GM19193 (cell line): ENCODE measurements around the gene FASTKD3.

Experiments
- POLR2A ChIP-seq: IDR thresholded peaks from 4 replicates; pipeline ENCODE4 v1.6.1; 2011; ENCODE audit not compliant: insufficient read depth, insufficient read length; ENCODE audit errors: extremely low read depth

FASTKD3 gene

DNA sequence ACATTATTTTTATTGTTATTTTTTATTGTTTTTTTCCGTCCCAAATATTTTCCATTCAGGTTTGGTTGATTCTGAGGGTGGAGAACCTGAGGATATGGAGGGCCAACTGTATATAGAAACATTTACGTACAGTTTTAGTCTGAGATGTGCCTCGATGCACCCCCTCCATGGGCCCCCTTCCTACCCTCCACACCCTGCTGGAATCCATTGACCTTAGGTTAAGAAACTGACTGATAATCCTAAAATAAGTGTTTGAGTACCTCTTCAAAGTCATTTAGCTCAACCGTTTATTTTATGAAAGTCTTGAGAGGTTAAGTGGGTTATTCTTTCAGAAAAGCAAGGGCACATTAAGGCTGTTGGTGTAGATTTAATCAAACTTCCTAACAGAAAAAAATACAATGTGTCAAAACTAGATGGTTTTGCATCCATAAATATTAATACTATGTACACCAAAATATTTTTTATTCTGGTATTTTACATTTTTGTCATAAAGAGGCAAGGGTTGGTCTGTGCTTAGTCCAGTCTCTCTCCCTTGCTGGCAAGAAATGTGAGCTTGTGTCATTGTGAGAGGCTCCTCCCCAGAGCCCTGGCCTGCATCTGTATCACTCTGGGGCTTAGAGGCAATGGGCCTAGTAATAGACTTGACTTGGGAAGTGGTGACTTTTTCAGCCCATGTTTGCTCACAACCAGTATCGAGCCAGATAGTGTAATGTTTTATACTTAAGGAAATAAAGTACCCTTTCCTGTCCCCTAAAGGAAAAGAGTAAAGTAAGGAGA lies 15.8 kb upstream of the FASTKD3 start:
- no peak for TF ChIP-seq POLR2A

DNA sequence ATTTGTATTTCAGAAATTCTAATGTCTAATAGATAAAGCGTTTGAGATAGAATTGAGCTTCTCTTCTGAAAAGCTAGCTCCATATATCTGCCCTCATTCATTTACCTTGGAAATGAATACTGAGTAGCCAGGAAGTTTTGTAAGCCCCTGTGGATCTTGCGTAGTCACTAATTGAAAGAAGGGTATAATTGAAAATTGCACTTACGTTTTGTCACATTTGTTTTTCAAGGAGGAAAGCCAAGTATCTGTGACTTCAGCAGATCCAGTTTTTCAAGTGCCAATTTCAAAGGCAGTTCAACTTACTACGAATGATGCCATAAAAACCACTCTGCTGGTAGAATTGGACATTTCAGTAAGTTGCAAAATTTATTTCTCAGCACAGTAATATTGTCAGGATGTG lies 14.1 kb upstream of the FASTKD3 start:
- TF ChIP-seq POLR2A = no peak

DNA sequence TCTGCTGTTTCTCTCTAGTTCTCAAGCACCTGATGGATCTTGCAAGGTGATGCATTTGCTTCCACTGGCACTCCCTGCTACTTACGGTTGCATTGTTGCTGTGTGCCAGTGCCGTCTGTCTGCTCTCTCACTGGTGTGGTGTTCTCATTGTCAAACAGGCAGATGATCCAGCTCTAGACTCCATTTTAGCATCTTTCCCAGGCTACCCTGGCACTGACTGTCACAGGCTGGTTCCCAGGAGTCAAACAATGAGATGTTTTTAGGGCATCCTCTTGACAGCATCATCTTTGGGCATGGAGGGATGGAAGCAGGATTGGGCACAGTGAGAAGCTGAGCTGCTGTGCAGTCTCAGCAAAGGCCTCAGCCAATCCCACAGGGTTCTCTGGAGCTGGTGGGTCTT lies 13.0 kb upstream of the FASTKD3 start:
- no peak for TF ChIP-seq POLR2A

DNA sequence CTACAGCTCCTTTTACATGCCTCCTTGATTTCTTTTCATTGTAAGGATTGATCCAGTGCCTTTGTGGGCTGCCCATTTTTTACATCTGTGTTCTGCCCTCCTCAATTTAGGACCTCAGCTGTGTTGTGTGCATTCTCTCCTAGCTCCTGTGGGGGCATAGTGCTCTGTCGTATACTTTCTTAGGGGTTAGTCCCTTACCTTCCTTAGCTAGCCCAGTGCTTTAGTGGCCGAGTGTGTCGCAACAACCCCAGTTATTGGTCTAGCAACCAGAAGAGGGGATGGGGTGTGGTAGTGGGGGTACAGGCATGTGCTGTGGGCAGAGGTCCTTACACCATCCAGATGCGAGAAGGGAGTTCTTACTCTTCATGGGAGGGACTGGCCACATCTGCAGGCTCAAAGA lies 12.3 kb upstream of the FASTKD3 start:
- TF ChIP-seq POLR2A = no peak

DNA sequence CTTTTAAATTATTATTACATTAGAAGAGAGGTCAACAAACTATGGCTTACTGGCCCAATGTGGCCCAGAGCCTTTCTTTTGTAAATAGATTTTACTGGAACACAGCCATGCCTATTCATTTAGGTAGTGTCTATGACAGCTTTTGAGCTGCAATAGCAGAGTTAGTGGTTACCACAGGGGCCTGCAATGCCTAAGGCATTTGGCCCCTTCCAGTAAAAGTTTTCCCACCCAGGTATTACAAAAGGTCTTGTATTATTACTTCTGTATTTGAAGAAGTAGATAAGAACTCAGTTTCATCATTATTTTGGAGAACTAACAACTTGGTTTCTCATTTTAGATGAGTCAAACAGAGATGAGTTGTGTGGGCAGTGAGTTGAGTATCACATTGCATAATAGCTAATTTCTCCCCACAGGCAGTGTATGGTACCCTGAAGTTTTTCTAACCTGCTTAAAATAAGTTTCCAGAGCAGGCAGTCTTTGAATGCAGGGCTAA lies 9.6 kb upstream of the FASTKD3 start:
- TF ChIP-seq POLR2A = no peak

DNA sequence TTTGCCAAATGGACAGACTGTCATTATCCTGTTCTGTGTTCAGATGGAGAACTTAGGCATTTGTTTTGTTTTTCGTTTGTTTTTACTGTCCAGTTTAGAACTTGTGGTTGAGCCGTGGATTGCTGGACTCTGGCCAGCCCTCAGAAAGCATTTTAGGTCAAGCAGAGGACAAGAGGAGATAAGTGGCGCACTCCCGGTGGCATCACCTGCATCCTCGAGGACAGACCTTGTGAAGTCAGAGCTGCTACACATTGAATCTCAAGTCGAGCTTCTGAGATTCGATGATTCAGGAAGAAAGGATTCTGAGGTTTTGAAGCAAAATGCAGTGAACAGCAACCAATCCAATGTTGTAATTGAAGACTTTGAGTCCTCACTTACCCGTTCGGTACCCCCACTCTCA lies 9.0 kb upstream of the FASTKD3 start:
- no peak for TF ChIP-seq POLR2A

DNA sequence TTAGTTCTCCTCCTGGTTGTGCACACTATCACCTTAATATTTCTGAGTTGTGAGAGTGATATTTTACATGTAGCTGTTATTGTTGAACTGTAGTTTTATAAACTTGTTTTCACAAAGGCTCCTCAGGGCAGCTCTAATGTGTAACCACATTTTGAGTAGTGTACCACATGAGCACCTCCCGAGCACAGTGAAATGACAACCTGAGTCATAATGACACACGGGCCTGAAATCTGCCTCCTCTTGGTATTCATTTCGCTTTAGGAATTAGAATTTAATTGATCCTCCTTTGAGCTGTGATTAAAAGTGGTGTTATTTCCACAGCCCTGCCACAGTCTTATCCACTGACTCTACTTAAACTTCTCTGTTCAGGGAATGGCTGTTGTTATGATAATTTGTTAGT lies 8.0 kb upstream of the FASTKD3 start:
- TF ChIP-seq POLR2A = no peak

DNA sequence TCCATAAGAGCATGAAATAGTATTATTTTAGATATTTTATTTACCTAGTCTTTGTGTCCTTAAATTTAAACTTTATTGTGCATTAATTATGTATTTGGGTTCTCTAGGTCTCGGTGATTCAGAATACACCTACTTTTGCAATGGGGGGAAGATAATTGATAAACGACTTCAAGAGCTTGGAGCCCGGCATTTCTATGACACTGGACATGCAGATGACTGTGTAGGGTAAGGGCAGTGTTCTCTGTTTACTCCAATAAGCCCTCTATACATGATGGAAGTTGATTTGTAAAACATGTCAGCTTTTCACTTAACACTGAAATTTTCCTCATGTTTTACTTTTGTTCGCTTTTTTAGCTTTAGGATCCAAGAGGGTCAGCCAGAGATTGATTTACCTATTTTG lies 6.3 kb upstream of the FASTKD3 start:
- no peak for TF ChIP-seq POLR2A

DNA sequence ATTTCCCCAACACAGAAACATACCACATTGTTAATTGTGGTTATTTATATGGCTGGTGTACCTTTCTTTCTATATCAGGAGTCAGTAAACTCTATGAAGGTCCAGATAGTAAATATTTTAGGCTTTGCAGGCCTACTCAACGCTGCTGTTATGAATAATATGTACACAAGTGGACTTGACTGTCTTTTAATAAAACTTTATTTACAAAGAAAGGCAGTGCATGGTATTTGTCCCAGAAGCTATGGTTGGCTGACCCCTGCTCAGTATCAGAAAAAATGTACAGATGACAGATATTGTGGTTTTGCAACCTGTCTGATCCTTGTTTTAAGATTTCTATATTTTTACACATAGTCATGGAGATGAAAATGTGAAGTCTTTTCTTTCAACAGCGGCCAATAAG lies 5.8 kb upstream of the FASTKD3 start:
- no peak for TF ChIP-seq POLR2A

DNA sequence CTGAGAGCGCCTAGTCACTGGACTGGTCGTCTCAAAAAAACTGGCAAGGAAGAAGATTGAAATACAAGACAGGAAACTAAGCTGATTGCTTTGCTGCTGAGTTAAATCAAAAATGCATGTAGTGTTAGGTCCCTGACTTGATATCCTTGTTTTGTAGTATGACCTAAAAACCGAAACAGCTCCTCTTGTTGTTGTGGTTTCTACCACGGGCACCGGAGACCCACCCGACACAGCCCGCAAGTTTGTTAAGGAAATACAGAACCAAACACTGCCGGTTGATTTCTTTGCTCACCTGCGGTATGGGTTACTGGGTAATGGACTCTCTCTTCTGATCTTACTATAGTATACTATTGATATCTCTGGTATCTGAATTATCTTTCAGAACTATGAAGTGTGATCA lies 4.4 kb upstream of the FASTKD3 start:
- TF ChIP-seq POLR2A = no peak

DNA sequence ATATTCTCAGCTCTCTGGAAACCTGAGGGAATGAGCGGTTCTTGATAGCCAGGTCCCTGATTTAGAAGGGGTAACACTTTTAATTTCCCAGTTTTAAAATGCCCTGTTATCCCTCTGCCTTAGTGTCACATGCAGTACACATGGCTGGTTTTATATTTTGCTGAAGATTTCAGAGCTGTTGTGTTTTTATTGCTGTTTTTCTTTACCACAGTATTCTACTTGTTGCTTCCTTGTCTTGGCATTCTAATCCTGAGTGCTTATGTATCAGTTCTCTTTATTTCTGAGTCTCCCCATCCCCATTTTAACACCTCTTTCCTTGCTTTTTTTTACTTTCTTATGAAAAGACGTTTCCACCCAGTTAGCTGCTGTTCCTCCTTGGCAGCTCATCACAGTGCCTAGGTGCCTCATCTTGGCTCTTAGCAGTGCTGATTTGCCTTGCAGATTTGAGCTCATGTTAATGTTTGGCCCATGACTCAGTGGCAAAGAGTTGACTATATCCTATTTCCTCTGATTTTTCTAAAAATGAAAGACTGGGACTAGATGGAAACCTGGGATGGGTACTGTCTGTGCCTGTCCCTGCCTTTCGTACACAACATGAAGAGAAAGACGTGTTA lies 3.8 kb upstream of the FASTKD3 start:
- TF ChIP-seq POLR2A = no peak

DNA sequence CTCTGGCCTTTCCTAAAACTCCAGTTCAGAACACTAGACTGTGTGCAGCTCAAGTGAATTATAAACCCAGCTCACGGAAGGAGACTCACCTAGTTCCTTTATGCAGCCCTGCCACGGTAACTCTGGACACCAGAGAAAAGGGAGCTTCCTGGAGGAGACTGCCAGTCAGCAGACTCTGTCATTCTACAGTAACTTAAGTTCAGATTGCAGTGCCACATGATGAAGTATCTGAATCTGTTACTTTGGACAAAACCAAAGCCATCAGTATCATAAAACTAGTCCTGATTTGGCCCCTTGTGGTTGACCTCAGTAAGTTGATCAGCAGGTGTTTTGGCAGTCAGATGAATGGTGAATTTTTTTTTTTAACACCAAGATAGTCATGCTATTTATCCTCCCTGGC lies 2.8 kb upstream of the FASTKD3 start:
- TF ChIP-seq POLR2A = no peak

DNA sequence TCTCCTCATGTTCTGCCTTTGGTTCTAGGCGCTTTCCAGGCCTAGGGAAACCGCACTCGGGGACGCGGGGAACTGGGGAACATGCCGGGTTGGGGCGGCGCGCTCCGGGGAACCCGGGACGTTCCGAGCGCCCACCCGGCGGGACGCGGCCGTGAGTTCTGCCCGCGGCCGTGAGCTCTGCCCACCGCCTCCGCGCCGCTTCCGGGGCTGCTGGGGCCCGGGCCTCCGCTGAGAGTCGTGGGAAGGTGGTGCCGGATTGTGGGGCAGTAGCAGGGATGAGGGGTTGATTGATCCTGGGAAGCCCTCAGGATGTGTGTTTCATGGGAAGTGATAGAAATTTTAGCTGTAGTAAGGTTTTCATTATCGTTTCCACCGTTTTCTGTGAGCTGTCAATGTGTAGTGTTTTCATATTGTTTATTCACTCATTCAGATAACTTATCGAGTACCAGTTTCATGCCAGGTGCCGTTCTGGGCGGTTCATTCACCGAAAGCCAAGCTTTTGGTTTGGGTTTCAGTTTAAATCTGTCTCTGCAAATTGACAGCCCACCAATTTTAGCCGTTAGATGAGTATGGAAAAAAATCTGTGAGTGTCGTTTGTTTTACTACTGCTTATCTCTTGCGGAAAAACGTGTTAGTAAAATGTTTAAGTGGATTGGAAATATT lies 774 bp upstream of the FASTKD3 start:
- TF ChIP-seq POLR2A = no peak

DNA sequence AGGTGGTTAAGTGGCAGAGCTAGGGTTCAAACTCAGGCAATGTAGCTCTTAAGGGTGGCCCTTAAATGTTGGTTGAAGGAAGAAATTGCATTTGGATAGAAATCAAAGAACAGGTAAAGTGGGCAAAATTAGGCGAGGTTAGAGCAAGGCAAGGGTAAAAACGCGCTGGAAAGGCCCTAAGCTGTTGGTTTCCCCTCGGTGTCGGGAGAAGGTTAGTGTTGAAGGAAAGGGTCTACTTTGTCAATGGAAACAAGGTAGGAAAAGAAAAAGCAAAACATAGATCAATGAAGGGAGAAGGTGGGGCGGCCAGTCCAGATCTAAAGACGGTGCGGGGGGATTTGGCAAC lies 431 bp downstream of the FASTKD3 start:
- no peak for TF ChIP-seq POLR2A

DNA sequence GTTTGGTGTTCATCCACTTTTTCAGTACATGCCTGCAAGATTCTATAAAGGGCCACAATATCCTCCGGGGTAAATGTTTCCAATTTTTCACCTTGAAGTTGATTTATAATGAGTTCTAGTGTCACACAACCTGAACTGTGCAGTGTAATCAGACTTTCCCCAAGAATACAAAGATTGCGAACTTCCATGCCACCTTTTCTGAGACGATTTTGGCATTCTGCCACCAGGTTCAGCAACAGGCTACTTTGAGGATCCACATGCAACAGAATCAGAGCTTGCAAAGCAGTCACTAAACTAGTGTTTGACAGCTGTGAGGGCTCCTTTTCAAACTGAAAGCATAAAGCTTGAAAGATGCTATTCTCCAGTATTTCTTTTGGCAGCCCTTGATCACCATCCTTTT lies 1.6 kb downstream of the FASTKD3 start:
- no peak for TF ChIP-seq POLR2A

DNA sequence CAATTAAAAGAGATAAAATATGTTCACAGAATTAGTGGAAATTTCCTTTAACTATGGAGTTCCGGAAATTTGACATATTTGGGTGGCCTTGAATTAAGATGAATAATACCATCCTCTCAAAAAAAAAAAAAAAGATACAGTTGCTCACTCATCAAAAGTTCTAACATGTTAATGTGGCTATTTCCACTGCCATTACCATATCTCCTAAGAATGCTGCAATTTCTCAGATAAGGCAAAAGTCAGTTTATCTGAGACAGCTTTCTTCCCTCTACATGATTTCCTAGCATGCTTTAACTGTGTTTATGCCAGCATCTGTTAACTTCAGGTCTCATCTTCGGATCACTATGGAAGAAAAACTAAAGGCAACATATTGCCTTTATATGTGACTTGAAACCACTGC lies 2.6 kb downstream of the FASTKD3 start:
- TF ChIP-seq POLR2A = no peak
